Left kidney (tissue), 2 donors: ENCODE results near the gene ATM. TPM values are rescaled to one million over a fixed set of nuclear protein-coding genes. Genes with fewer than 3 reads are reported as not detected.
"Not testable (repeated sequence)": the region's sequence is repeated elsewhere in the genome, so short reads cannot be mapped to it uniquely, and the experiment has no call there.

Experiments
- DNase-seq: peaks from one replicate; pipeline ENCODE4 v3.0.0-alpha.2; 2013
- polyA plus RNA-seq: library from polyadenylated mRNA; unstranded; fragments of 120-200 nt; gene quantifications from one replicate; pipeline ENCODE4 v1.2.1, GENCODE V29; 2013; ENCODE audit not compliant: insufficient read length

The ATM gene
- polyA plus RNA-seq, 1 donor, result 113 TPM

DNA sequence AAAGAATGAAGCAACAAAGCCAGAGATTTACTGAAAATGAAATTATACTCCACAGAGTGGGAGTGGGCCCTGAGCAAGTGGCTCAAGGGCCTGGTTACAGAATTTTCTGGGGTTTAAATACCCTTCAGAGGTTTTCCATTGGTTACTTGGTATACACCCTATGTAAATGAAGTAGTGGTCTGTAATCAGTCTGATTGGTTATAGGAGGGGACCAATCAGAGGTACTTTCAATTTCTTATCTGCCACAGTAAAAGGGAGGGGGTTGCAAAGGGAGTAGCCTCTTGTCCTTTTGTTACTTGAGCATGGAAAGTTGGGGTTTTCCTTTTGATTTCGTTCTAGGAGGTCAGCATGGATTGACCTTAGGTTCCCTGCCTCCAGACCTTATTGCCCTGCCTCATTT, 63.5 kb downstream of the ATM start:
- no peak for DNase-seq

DNA sequence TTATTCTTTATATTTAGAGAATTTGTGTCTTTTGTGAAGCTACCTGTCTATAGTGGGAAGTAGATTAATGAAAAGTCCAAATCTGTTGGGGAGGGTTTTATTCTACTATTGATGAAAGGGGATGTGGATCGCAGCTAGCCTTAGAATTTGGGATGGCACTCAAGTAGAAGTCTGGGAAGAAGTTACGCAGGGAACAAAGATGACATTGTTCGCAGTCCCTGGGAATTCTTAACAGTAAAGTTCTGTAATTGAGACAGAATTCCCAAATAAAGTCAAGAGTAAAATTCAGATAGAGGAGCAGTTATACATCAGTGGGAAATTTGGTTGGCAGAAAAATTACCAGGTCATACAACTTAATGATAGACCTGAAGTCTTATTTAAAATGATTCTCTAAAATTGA, 64.1 kb downstream of the ATM start:
- no peak for DNase-seq

DNA sequence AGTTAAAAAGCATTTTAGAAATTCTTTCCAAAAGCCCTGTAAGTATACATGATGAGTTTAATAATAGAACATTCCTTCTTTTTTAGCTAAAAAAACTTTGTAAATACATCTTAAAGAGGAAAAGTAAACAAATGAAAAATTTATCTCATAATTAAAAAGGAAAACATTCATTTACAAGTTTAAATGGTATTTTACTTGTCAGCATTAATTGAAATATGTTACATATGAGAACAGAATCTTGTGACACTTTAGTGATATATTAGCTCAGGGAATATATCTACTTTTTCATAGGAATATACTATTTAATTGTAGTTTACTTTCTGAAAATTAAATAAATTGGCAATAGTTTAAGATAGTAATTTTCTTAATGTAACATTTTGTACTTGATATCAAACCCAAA, 66.2 kb downstream of the ATM start:
- DNase-seq, result not testable (repeated sequence)

DNA sequence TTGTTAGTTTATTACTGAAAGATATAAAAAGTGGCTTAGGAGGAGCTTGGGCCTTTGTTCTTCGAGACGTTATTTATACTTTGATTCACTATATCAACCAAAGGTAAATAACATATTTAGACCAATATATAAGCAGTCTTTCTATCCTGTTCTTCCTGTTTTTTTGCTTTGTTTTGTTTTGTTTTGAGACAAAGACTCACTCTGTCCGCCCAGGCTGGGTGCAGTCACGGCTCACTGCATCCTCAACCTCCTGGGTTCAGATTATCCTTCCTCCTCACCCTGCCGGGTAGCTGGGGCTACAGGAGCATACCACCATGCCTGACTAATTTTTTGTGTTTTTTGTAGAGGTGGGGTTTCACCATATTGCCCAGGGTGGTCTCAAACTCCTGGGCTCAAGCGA, 66.8 kb downstream of the ATM start:
- DNase-seq, result peak; percentile 15

DNA sequence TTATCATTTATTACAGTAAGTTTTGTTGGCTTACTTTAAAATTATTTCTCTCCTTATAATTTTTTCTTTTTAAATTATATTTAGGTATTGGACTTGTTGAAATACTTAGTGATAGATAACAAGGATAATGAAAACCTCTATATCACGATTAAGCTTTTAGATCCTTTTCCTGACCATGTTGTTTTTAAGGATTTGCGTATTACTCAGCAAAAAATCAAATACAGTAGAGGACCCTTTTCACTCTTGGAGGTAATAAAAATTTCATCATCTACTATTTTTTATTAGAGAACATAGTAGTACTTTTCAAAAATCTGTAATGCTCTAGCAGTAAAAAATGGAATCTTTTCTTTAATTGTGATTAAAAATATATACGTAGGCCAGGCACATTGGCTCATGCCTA, 70.4 kb downstream of the ATM start:
- DNase-seq, result no peak

DNA sequence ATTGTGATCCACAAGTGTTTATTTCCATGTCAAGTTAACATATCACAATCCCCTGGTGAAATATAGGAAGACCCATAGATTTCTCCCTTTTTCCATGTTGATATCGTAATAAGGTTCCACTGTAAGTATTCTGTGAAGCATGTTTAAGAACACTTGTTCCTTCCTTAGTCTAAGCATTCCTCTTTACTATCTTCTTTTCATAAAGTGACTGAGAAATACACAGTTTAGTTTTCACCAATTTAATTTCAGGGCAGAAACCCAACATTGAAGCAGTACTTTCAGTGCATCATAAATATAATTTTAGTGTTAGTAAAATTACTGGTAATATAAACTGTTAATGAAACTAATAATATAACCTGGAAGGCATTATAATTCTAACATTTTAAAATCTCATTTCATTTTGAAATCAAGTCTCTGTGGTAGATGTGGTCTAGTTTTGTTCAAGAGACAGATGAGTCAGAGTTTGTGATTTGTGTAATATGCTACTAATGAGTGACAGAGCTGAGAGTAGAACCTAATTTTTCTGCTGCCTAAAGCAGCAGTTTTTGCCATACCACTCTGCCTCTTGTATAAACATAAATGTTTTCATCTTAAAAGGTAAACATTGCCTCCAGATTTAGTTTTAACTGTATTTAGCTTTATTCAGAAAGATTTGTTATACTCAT, 79.4 kb downstream of the ATM start:
- no peak for DNase-seq

DNA sequence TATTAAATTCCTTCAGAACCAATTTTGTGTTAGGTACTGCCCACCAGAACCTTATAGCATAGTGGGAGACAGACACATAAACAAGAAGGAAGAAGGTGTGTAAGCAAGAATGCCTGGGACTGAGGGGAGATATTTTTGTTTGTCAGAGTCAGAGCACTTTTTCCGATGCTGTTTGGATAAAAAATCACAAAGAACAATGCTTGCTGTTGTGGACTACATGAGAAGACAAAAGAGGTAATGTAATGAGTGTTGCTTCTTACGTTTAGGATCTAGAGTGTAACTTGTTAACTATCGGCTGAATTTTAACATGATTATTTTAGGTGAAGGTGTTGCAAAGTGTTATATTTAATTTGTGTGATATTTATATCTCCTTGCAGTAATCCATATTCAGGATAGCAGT, 84.9 kb downstream of the ATM start:
- no peak for DNase-seq

DNA sequence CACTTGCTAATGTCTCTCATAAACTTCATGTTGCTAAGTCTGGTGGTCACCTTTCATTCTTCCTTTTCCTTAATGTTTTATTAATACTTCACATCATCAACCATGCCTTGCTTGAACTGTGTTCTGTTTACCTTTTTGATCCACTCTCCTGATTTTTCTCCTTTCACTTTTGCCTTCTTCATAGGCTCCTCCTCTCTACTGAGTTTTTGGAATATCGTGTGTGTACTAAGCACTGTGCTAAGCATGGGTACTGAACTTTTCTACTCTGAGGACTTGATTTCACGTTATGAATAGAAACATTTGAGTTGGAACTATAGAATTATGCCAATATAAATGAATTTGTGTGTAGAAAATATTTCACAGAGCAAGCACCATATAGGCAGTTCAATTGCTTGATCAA, 90.6 kb downstream of the ATM start:
- DNase-seq, result no peak

DNA sequence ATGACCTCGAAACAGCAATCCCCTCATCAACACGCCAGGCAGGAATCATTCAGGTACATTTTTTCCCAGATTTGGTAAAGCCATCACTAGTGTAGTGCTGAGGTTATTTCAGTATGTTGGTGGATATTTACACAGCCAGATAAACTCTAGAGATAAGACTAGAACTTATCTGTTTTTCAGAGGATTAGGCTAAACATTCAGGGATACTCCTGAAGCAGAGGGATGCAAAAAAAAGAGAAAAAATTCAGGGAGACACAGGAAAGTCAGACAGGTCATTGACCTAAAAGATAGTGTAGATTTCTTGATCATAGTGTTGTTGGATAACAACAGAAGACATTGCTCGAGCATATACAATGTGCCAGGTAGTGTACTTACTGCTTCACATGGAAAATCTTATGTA, 93.2 kb downstream of the ATM start:
- no peak for DNase-seq

DNA sequence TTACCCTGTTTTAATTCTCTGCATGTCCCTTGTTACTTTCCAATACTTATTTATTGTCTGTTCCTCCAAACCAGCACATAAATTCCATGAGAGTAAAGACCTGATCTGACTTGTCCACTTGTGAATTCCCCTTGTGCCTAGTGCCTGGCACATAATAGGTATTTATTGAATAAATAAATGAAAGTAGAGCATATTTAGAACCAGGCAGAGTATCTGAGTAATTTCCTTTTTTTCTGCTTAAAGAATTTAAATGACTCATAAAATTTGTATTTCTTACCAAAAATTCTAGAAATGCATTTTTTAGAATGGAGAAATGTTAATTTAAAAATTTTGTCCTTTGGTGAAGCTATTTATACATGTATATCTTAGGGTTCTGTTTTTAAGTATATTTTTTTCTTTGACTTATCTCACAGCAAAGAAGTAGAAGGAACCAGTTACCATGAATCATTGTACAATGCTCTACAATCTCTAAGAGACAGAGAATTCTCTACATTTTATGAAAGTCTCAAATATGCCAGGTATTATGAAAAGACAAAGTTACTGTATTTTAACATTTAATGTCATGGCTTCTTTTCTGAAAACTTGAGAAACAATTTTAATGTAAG, 96.8 kb downstream of the ATM start:
- no peak for DNase-seq

DNA sequence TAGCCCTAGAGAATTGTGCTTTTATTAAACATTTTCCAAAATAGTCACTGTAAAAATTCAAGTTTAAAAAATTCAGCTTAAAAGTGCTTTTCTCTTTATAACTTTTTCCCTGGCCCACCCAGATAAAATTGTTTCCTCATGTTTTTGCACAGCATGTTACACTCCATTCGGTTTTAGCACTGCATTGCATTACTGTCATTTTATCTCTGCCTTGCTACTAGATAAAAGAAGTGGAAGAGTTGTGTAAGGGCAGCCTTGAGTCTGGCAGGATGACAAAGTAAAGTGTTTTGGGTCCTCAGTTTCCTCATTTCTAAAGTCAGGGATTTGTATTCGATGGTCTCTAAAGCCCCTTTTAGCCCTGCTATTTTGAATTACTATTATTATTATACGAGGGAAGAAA, 99.8 kb downstream of the ATM start:
- DNase-seq, result no peak

DNA sequence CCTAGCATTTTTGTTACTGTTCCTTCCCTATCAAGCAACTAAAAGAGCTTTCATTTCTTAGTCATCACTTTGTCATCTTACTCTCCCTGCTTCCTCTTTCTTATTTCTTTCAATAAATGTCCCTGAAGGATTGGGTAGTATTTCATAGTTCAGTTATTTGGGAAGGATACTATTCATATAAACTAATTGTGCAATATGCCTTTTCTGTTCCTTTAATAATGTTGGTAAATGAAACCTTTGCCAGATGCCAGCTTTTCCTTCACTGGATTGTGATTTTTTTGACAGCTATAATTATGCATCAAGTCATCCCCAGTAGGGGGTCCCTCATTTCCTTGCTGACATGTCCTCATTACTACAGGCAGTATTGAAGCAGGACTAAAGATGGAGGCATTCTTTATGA, 101.7 kb downstream of the ATM start:
- no peak for DNase-seq

DNA sequence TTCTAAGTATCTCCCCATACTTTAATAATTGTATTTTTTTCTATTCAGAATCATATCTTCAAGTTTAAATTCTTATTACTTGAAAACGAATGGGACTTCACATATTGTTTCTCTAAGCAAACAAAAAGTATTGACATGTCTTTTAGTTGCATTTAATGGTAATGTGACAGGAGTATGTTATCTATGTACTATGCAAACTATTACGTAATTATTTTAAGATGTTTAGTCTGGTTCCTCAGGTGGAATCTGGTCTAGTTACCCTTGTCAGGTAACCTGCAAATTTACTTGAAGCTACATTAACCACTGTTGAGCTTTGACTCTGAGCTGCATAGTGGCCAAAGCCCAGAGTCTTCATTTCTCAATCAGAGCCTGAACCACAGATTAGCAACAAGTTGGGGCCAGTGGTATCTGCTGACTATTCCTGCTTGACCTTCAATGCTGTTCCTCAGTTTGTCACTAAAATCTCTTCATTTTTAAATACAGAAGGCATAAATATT, 110.6 kb downstream of the ATM start:
- DNase-seq, result no peak

DNA sequence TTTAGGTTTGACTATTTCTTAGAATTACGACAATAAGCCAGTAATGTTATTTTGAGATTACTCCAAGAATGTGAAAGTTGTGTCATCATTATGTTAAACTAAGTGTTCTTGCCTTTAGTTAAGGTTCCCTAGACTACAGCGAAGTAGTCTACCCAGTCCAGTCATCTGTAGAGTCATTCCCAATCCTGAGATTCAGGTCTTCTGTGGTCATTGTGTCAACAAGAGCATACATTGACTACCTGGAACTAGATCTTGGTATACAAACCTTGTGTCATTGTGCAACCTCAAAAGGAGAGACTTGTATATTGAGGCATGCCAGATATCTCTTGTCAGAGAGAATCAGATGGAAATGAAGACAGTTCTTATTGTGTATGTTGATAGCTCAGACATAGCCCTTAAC, 115.9 kb downstream of the ATM start:
- DNase-seq, result no peak

DNA sequence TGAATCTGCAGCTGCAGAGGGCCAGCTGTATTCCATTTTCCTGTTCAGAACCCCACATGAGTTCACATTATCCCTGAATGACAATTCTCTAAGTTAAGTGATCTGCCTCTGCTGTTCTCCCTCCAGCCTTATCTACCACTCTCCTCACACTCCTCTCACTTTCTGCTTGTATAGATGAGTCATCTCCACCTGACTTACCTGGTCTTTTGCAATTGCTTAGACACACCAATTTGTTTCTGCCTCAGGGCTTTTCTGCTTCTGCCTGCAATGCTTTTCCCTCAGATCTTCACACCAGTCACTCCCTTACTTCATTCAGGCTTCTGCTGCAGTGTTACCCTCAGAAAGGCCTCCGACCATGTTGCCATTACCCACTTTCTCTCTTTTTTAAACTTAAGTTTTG, 118.1 kb downstream of the ATM start:
- no peak for DNase-seq

DNA sequence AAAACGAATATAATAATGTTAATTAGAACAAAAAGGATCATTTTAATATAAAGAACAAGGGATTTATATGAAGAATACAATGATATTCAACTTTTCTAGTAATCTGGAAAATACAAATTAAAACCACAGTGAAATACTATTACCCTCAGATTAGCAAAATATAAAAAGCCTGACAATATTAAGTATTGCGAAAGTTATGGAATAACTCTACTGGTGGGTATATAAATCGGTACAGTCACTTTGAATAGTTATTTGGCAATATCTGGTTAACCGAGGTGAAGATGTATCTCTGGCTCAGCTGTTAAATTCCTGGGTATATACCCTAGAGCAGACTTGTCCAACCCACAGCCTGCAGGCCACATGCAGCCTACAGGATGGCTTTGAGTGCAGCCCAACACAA, 118.8 kb downstream of the ATM start:
- DNase-seq, result no peak

DNA sequence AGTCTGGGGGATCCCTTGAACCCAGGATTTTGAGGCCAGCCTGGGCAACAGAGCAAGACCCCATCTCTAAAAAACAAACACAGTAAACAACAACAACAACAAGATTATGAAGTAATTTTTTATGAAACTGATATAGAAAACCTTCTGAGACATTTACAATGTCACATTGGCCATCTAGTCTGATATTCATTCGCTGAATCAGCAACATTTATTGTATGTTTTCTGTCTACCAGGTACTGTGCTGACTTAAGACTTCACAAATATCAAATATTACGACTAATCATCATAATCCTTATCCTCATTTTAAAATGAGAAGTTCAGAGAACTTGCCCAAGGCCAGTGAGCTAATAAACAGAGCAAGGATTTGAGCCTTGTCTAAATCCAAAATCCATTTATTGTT, 120.8 kb downstream of the ATM start:
- DNase-seq, result no peak

DNA sequence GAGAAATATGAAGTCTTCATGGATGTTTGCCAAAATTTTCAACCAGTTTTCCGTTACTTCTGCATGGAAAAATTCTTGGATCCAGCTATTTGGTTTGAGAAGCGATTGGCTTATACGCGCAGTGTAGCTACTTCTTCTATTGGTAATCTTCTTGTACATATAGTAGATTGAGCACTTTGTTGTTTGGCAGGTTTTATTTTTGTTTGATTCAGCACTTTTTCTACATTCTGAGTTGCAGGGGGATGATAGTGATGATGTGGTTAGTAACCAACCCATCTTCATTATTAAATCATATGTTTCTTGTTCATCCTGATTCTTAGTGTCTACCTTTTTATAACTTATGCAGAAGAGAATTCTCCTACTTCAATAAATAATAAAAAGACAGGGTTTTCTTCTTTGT, 122.9 kb downstream of the ATM start:
- DNase-seq, result no peak

DNA sequence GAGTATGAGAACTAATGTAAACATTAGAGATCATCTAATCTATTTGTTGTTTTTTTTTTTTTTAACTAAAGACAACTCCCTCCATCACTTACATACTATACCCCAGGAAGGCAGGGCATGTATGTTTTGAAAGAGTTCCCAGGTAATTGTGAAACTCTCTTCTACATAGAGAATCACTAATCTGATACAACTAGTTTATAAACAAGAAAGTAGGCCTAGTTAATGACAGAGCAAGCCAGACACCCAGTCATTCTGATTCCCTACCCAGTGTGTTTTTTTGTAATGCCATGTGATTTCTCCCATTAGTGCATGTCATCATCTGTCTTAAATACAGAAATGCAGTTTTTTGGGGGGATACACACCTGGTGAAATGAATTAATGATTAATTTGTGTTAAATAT, 123.6 kb downstream of the ATM start:
- DNase-seq, result no peak

DNA sequence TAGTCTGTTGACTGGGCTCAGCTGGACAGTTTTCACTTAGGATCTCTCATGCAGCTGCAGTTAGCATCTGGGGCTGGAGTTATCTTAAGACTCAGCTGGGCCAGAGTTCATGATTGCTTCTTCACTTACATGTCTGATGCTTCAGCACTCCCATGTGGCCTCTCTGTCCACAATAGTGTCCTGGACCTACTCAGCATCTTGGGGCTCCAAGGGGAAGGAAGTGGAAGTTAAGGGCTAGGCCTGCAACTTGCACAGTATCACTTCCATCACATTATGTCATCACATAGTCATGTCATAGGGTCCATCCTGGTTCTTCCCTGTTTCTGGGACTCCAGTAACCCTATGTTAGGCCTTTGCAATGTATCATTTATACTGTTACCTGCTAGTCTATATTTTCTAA, 128.6 kb downstream of the ATM start:
- DNase-seq, result no peak

DNA sequence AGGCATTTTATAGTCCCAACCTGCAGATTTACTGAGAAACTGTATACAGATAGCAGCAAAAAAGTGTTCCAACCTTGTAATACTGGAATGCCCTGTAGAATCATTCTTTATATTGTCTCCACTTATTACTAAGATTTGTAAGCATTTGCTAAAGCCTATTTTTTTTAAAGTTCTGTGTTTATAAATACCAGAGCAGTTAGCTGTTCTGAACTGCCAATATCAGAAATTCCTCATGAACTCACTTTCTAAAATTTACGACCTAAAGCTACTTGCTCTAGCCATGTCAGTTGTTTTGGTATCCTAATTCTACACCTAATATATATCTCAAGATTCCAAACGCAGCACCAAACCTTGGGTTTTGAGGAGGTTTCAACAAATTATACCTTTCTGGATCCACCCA, 141.3 kb downstream of the ATM start:
- DNase-seq, result no peak

DNA sequence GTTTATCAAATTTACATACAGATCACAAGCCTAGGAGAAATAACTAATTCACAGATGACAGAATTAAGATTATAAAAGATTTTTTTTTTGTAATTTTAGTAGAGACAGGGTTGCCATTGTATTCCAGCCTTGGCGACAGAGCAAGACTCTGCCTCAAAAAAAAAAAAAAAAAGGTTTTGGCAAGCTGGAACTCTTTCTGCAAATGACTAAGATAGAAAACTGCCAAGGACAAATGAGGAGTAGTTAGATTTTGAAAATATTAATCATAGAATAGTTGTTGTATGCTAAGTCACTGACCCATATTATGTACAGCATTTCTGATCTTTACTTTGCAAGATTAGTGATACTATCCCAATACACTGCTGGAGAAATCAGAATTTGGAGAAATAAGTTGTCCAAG, 145.3 kb downstream of the ATM start:
- no peak for DNase-seq

DNA sequence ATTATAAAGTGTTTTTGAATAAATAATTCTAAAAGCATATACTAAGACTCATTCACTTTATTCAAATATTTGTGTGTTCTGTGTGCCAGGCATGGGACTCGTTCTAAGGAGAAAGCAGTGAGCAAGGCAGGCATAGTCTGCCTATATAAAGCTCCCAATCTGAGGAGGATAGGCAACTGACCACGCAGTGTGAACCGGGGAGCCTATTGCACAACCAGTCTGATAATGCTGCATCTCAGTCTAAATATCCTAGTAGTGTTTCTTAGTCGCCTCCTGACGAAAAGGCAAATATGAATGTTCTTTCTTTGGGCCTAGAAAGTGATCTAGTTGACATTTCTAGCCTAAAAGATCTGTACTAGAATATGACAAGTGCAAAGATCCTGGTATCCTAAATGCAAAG, 146.2 kb downstream of the ATM start:
- DNase-seq, result no peak

DNA sequence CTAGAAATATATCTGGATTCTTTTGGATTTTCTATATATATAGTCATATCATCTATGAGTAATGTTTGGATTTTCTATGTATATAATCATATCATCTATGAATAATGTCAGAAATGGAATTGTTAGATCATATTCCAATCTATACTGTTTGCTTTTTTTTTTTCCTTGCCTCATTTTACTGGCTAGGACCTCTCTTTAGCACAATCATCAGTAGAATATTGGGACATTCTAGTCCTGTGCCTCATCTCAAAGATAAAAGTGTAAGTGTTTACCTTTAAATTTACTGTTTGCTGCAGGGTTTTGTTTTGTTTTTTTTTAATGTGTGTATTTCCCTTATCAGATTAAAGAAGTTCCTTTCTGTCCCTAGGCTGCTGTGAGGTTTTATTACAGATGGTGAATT, 147.4 kb downstream of the ATM start:
- no peak for DNase-seq

DNA sequence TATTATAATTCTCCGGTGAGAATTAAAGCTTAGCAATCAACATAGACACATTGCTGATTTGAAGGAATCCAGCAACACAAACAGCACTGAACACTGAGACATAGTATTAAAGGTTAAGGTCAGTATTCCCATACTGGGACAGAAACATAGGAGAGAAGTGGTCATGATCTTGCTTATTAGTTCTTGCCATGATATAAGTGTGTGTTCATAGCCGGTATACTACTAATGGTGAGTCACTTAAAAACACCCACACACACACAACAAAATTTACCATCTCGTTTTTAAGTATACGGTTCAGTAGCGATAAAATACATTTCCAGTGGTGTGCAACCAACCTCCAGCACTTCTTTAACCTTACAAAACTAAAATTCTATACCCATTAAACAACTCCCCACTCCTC, 148.1 kb downstream of the ATM start:
- no peak for DNase-seq
